Liver (tissue), 9 donors: ENCODE measurements around the gene ADAMTS2. TPM values are rescaled to one million over a fixed set of nuclear protein-coding genes. Genes with fewer than 3 reads are reported as not detected.

ENCODE experiments used
- DNase-seq: peaks from one replicate; pipeline ENCODE4 v3.0.0-alpha.2; 2017; ENCODE audit warnings: low spot score
- H3K27ac ChIP-seq, 2 donors: one replicate each; pipeline ENCODE4 v1.7.0; 2013; ENCODE audit warnings: inconsistent platforms in 2 of 2, low read length in 2 of 2, control low read depth in 1 of 2, low read depth in 1 of 2, mild to moderate bottlenecking in 1 of 2
- H3K27me3 ChIP-seq, 4 donors: one replicate each; pipeline versions ENCODE4 v1.6.1 to v1.7.0; 2013; ENCODE audit warnings: low read length in 3 of 4, inconsistent platforms in 1 of 4, mild to moderate bottlenecking in 1 of 4, moderate library complexity in 1 of 4; ENCODE audit not compliant: control insufficient read depth in 4 of 4, insufficient read depth in 4 of 4
- H3K36me3 ChIP-seq, 4 donors: one replicate each; pipeline versions ENCODE4 v1.6.1 to v1.7.0; 2013; ENCODE audit warnings: low read length in 3 of 4, mild to moderate bottlenecking in 3 of 4, low read depth in 1 of 4, moderate library complexity in 1 of 4; ENCODE audit not compliant: control insufficient read depth in 4 of 4, insufficient read depth in 3 of 4
- H3K4me1 ChIP-seq, 4 donors: one replicate each; pipeline versions ENCODE4 v1.6.1 to v1.7.0; 2013; ENCODE audit warnings: low read length in 3 of 4, mild to moderate bottlenecking in 3 of 4, moderate library complexity in 1 of 4; ENCODE audit not compliant: control insufficient read depth in 4 of 4, insufficient read depth in 4 of 4
- H3K4me3 ChIP-seq, 3 donors: one replicate each; pipeline versions ENCODE4 v1.6.1 to v1.7.0; 2013; ENCODE audit warnings: low read length in 3 of 3, control low read depth in 1 of 3, low read depth in 1 of 3, mild to moderate bottlenecking in 1 of 3
- H3K9ac ChIP-seq, 2 donors: one replicate each; pipeline ENCODE4 v1.7.0; 2013; ENCODE audit warnings: low read length in 2 of 2, mild to moderate bottlenecking in 2 of 2, moderate library complexity in 2 of 2, control low read depth in 1 of 2, low read depth in 1 of 2
- H3K9me3 ChIP-seq, 4 donors: one replicate each; pipeline versions ENCODE4 v1.6.1 to v1.7.0; 2013; ENCODE audit warnings: low read length in 3 of 4; ENCODE audit not compliant: control insufficient read depth in 4 of 4
- ATF3 ChIP-seq: IDR thresholded peaks from 2 replicates; pipeline ENCODE4 v1.6.1; 2016; ENCODE audit warnings: antibody characterized with exemption
- CTCF ChIP-seq: fragments of 150-350 bp; IDR thresholded peaks from 2 replicates; pipeline ENCODE4 v1.5.1; 2017; ENCODE audit warnings: improper control_type of control experiment, low read depth, low read length; ENCODE audit not compliant: missing input control
- FOXA2 ChIP-seq: IDR thresholded peaks from 2 replicates; pipeline ENCODE4 v1.6.1; 2016; ENCODE audit warnings: antibody characterized with exemption
- GABPA ChIP-seq, 2 donors: IDR thresholded peaks in 1 of 2; conservative IDR thresholded peaks in 1 of 2; 2 replicates each; pipeline ENCODE4 v1.6.1; 2016; ENCODE audit warnings: antibody characterized with exemption in 2 of 2, mild to moderate bottlenecking in 1 of 2, moderate library complexity in 1 of 2
- HNF4A ChIP-seq, 2 donors: conservative IDR thresholded peaks; 2 replicates each; pipeline ENCODE4 v1.6.1; 2016; ENCODE audit warnings: antibody characterized with exemption in 2 of 2, mild to moderate bottlenecking in 2 of 2
- HNF4G ChIP-seq: IDR thresholded peaks from 2 replicates; pipeline ENCODE4 v1.6.1; 2016; ENCODE audit warnings: antibody characterized with exemption
- JUND ChIP-seq, 2 donors: IDR thresholded peaks; 2 replicates each; pipeline ENCODE4 v1.6.1; 2016; ENCODE audit warnings: antibody characterized with exemption in 2 of 2
- MAX ChIP-seq: IDR thresholded peaks from 2 replicates; pipeline ENCODE4 v1.6.1; 2016; ENCODE audit warnings: antibody characterized with exemption
- RAD21 ChIP-seq, 2 donors: IDR thresholded peaks; 2 replicates each; pipeline ENCODE4 v1.6.1; 2016; ENCODE audit warnings: antibody characterized with exemption in 2 of 2, mild to moderate bottlenecking in 2 of 2
- REST ChIP-seq: IDR thresholded peaks from 2 replicates; pipeline ENCODE4 v1.6.1; 2016; ENCODE audit warnings: antibody characterized with exemption, mild to moderate bottlenecking
- RXRA ChIP-seq, 2 donors: IDR thresholded peaks; 2 replicates each; pipeline ENCODE4 v1.6.1; 2017 to 2018; ENCODE audit warnings: antibody characterized with exemption in 2 of 2, mild to moderate bottlenecking in 1 of 2
- TAF1 ChIP-seq: conservative IDR thresholded peaks from 2 replicates; pipeline ENCODE4 v1.6.1; 2016; ENCODE audit warnings: antibody characterized with exemption, mild to moderate bottlenecking
- YY1 ChIP-seq: IDR thresholded peaks from 2 replicates; pipeline ENCODE4 v1.6.1; 2016; ENCODE audit warnings: antibody characterized with exemption, mild to moderate bottlenecking
- ZBTB33 ChIP-seq: IDR thresholded peaks from 2 replicates; pipeline ENCODE4 v1.6.1; 2016; ENCODE audit warnings: antibody characterized with exemption
- WGBS: extraction: QIAGEN DNeasy Blood & Tissue Kit; methylation state at CpG from one replicate; pipeline ENCODE4 v1.1.7; 2013; 5-methylcytosine and 5-hydroxymethylcytosine counted together
- polyA plus RNA-seq, 2 donors: library from polyadenylated mRNA; stranded (reverse) in 1 of 2; unstranded in 1 of 2; fragments of 200-250 nt in 1 of 2; fragments of >200 nt in 1 of 2; fragmentation: Nextera tagmentation in 1 of 2; extraction: Ambion mirVana in 1 of 2; gene quantifications; one replicate each; pipeline versions ENCODE4 v1.2.1 to v1.2.3, GENCODE V29; 2013 to 2015
- total RNA-seq, 2 donors: library from RNA; depleted of rRNA; stranded (reverse); fragments of >200 nt; gene quantifications; one replicate each; pipeline ENCODE4 v1.2.3, GENCODE V29; 2014
- donor health status: healthy.
- donor health status: healthy.
- donor health status: healthy.
- donor health status: healthy.
- donor health status: healthy.

Gene ADAMTS2
- total and polyA plus RNA-seq, 4 donors: 2.7 to 24.3 (median 12.0) TPM

GRCh38 chr5:179256328-179257175 is 88.7 kb downstream of the ADAMTS2 start:
- DNase-seq: no peak
- WGBS: 85% methylated on average over 23 of the region's 23 CpGs
- H3K9ac ChIP-seq: no peak overlapping the region
- no peaks in the 10 kb centered on the region for H3K4me1 ChIP-seq
- TF ChIP-seq GABPA (IDR thresholded peaks at IDR 0.05 in 1 of 2, conservative IDR thresholded peaks at IDR 0.05 in 1 of 2): no peak
- no peak for TF ChIP-seq MAX
- no peak for TF ChIP-seq RXRA (IDR thresholded peaks at IDR 0.05)
- no peak for TF ChIP-seq HNF4G
- no peak for TF ChIP-seq ATF3
- TF ChIP-seq HNF4A (conservative IDR thresholded peaks at IDR 0.05): no peak
- no peak for TF ChIP-seq YY1
- no peak for TF ChIP-seq TAF1
- no peak for TF ChIP-seq ZBTB33
- TF ChIP-seq FOXA2: no peak
- no peak for TF ChIP-seq RAD21 (IDR thresholded peaks at IDR 0.05)
- no peak for TF ChIP-seq REST
- TF ChIP-seq JUND (IDR thresholded peaks at IDR 0.05): no peak
- TF ChIP-seq CTCF: no peak
- H3K27me3 ChIP-seq: no peaks in the 10 kb centered on the region
- H3K4me3 ChIP-seq: no peak overlapping the region
- no peak overlapping the region for H3K27ac ChIP-seq
- H3K9me3 ChIP-seq: no peaks in the 10 kb centered on the region
- no peaks in the 10 kb centered on the region for H3K36me3 ChIP-seq
